ENCODE measurements around the gene CYP4F3. TPM values are rescaled to one million over a fixed set of nuclear protein-coding genes. Genes with fewer than 3 reads are reported as not detected.

The CYP4F3 gene
- total RNA-seq, 1 donor: not detected

- no peaks in the 10 kb centered on the region for H3K36me3 ChIP-seq (ENCODE audit: insufficient read depth, low read length)
- H3K4me1 ChIP-seq (ENCODE audit: insufficient read depth, low read length): no peaks in the 10 kb centered on the region
- no peak for TF ChIP-seq CTCF (IDR thresholded peaks at IDR 0.05; ENCODE audit: extremely low read depth, low read depth, low read length)
- H3K9me3 ChIP-seq (ENCODE audit: low read depth, low read length): no peaks in the 10 kb centered on the region
- no peaks in the 10 kb centered on the region for H3K79me2 ChIP-seq (ENCODE audit: insufficient read depth, low read length)
- no peak overlapping the region for H3K4me3 ChIP-seq (ENCODE audit: insufficient read depth, low read length)
- no peaks in the 10 kb centered on the region for H3K27me3 ChIP-seq (ENCODE audit: insufficient read depth, low read length)
- H4K20me1 ChIP-seq (ENCODE audit: insufficient read depth, low read length): no peaks in the 10 kb centered on the region
- no peak overlapping the region for H2AFZ ChIP-seq (ENCODE audit: low read length)
- DNase-seq (ENCODE audit: insufficient read length, low spot score, missing footprints): no peak
- no peak overlapping the region for H3K4me2 ChIP-seq (ENCODE audit: insufficient read depth, low read length)
- H3K27ac ChIP-seq (ENCODE audit: low read depth, low read length): no peak overlapping the region
Measured at GRCh38 chr19:15652559-15653278, 12.0 kb downstream of the CYP4F3 start.

GRCh38 chr19:15656467-15656866, 15.8 kb downstream of the CYP4F3 start:
- TF ChIP-seq CTCF (IDR thresholded peaks at IDR 0.05; ENCODE audit: extremely low read depth, low read depth, low read length): no peak
- H3K4me1 ChIP-seq (ENCODE audit: insufficient read depth, low read length): no peaks in the 10 kb centered on the region
- H2AFZ ChIP-seq (ENCODE audit: low read length): no peak overlapping the region
- no peak overlapping the region for H3K4me3 ChIP-seq (ENCODE audit: insufficient read depth, low read length)
- no peak for DNase-seq (ENCODE audit: insufficient read length, low spot score, missing footprints)
- no peaks in the 10 kb centered on the region for H4K20me1 ChIP-seq (ENCODE audit: insufficient read depth, low read length)
- no peak overlapping the region for H3K27ac ChIP-seq (ENCODE audit: low read depth, low read length)
- H3K79me2 ChIP-seq (ENCODE audit: insufficient read depth, low read length): no peaks in the 10 kb centered on the region
- no peaks in the 10 kb centered on the region for H3K27me3 ChIP-seq (ENCODE audit: insufficient read depth, low read length)
- H3K9me3 ChIP-seq (ENCODE audit: low read depth, low read length): no peaks in the 10 kb centered on the region
- no peaks in the 10 kb centered on the region for H3K36me3 ChIP-seq (ENCODE audit: insufficient read depth, low read length)
- no peak overlapping the region for H3K4me2 ChIP-seq (ENCODE audit: insufficient read depth, low read length)

GRCh38 chr19:15663247-15663646, 22.6 kb downstream of the CYP4F3 start:
- Histone ChIP-seq H3K27me3 (ENCODE audit: insufficient read depth, low read length) (no peaks in the 10 kb centered on the region), H4K20me1 (ENCODE audit: insufficient read depth, low read length) (no peaks in the 10 kb centered on the region), H3K9me3 (ENCODE audit: low read depth, low read length) (no peaks in the 10 kb centered on the region), H3K79me2 (ENCODE audit: insufficient read depth, low read length) (no peaks in the 10 kb centered on the region), H3K36me3 (ENCODE audit: insufficient read depth, low read length) (no peaks in the 10 kb centered on the region), H3K27ac (ENCODE audit: low read depth, low read length) (no peak overlapping the region), H3K4me3 (ENCODE audit: insufficient read depth, low read length) (no peak overlapping the region), H3K4me1 (ENCODE audit: insufficient read depth, low read length) (no peaks in the 10 kb centered on the region), H2AFZ (ENCODE audit: low read length) (no peak overlapping the region), H3K4me2 (ENCODE audit: insufficient read depth, low read length) (no peak overlapping the region)
- TF ChIP-seq CTCF (IDR thresholded peaks at IDR 0.05; ENCODE audit: extremely low read depth, low read depth, low read length): no peak
- DNase-seq (ENCODE audit: insufficient read length, low spot score, missing footprints): no peak

- Histone ChIP-seq H3K79me2 (ENCODE audit: insufficient read depth, low read length) (no peaks in the 10 kb centered on the region), H4K20me1 (ENCODE audit: insufficient read depth, low read length) (no peaks in the 10 kb centered on the region), H2AFZ (ENCODE audit: low read length) (no peak overlapping the region), H3K27me3 (ENCODE audit: insufficient read depth, low read length) (no peaks in the 10 kb centered on the region), H3K27ac (ENCODE audit: low read depth, low read length) (no peak overlapping the region), H3K9me3 (ENCODE audit: low read depth, low read length) (no peaks in the 10 kb centered on the region), H3K4me1 (ENCODE audit: insufficient read depth, low read length) (no peaks in the 10 kb centered on the region), H3K36me3 (ENCODE audit: insufficient read depth, low read length) (no peaks in the 10 kb centered on the region), H3K4me3 (ENCODE audit: insufficient read depth, low read length) (no peak overlapping the region), H3K4me2 (ENCODE audit: insufficient read depth, low read length) (no peak overlapping the region)
- no peak for TF ChIP-seq CTCF (IDR thresholded peaks at IDR 0.05; ENCODE audit: extremely low read depth, low read depth, low read length)
- no peak for DNase-seq (ENCODE audit: insufficient read length, low spot score, missing footprints)
Measured at GRCh38 chr19:15666186-15666585, 25.5 kb downstream of the CYP4F3 start.
